VCaP (cell line): ENCODE data around the gene IER2.
"Not testable (repeated sequence)": the region's sequence is repeated elsewhere in the genome, so short reads cannot be mapped to it uniquely, and the experiment has no call there.

Experiments
- H3K27ac ChIP-seq: fragments of 450-650 bp; 2 replicates; pipeline ENCODE4 v1.5.1; 2017
- TF ChIP-seq, protein P1 (sequence below): fragments of 450-650 bp; conservative IDR thresholded peaks from 2 replicates; pipeline ENCODE4 v1.5.1; 2017; ENCODE audit warnings: mild to moderate bottlenecking, moderate library complexity

The IER2 gene

DNA sequence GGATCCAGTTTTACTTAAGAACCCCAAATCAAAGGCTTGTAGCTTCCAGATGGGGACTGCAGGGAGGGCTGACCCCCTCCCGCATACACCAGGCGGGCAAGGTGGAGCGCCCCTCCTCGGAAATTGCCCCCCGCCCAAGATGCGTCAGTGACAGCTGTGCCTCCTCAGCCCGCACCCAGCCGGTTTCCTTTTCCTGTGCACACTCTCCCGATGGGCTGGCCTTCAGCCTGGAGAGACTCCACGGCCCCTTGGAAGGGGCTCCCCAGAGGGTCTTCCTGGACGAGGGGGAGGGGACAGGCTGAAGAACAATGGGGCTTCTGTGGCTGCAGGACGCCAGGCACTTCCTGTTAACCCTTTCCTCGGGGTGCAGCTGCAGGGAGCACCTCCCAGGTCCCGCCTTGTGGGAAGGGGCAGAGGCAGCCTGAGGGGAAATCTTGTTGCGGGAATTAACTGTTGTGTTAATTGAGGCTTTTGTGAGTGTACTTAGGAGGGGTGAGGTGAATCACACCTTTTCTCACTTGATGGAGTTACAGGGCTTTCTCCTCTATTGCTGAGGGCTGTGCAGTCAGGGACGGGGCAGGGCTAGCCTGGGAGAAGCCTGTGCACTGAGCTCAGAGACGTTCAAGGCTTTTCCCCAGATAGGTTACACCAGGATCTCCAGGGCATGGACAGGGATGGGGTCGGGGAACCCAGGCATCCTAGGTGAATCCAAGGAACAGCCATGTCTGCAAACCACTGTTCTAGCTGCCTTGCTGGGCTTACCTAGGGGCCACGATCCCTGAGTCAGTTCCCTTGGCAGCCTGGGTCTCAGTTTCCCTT lies 14.3 kb downstream of the IER2 start:
- H3K27ac ChIP-seq: peak overlapping the region; percentile 76; the same call in 1 of the 2 replicates
- TF ChIP-seq, protein P1, sequence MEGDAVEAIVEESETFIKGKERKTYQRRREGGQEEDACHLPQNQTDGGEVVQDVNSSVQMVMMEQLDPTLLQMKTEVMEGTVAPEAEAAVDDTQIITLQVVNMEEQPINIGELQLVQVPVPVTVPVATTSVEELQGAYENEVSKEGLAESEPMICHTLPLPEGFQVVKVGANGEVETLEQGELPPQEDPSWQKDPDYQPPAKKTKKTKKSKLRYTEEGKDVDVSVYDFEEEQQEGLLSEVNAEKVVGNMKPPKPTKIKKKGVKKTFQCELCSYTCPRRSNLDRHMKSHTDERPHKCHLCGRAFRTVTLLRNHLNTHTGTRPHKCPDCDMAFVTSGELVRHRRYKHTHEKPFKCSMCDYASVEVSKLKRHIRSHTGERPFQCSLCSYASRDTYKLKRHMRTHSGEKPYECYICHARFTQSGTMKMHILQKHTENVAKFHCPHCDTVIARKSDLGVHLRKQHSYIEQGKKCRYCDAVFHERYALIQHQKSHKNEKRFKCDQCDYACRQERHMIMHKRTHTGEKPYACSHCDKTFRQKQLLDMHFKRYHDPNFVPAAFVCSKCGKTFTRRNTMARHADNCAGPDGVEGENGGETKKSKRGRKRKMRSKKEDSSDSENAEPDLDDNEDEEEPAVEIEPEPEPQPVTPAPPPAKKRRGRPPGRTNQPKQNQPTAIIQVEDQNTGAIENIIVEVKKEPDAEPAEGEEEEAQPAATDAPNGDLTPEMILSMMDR: no peak

DNA sequence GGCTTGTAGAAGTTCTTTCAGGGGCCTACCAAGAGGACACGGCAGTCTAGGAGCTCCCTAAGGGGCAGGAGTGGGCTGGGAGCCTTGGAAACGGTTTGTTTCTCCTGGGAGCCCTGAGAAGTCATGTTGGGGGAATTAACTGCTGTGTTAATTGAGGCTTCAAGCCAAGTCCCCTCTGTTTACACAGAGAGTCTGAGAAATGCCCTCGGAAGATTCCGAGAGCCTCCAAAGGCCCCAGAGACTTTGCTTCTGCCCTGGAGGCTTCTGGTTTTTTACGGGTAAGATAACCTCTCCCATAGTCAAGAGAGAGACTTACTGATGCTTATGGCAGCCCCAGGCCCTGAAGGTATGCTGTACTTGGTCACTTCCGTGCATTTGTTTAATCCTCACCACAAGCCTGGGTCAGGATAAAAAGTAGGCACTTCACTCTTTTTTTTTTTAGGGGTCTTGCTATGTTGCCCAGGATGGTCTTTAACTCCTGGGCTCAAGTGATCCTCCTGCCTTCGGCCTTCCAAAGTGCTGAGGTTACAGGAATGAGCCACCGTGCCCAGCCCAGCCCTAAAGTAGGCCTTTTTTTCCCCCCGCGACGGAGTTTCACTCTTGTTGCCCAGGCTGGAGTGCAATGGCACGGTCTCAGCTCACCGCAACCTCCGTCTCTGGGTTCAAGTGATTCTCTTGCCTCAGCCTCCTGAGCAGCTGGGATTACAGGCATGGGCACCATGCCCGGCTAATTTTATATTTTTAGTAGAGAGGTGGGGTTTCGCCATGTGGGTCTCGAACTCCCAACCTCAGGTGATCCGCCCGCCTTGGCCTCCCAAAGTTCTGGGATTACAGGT lies 15.2 kb downstream of the IER2 start:
- TF ChIP-seq, protein P1: no peak
- H3K27ac ChIP-seq: no peak overlapping the region

DNA sequence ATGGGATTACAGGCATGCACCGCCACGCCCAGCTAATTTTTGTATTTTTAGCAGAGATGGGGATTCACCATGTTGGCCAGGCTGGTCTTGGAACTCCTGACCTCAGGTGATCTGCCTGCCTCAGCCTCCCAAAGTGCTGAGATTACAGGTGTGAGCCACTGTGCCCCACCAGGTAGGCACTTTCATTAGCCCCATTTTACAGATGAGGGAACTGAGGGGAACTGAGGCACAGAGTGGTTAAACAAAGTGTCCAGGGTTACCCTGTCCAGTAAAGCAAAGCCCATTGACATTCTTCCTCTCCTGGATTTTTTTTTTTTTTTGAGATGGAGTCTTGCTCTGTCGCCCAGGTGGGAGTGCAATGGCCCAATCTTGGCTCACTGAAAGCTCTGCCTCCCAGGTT lies 15.9 kb downstream of the IER2 start:
- not testable (repeated sequence) for H3K27ac ChIP-seq

DNA sequence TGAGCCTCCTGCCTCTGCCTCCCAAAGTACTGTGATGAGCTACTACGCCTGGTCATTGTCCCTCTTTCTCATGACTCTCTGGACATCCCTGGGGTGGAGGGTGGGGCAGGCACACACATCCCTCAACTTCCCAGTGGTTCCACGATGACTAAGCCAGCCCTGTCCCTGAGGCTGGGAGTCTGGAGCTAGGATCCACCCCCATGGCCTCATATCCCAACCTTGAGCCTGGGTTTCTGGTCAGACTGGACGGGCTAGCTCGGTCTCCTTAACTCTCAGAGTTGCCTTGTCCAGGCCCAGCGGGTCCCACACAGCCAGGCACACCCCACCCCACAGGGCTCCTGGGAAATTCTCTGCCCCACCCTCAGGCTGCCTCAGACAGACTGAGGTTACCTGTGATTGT lies 19.6 kb downstream of the IER2 start:
- no peak overlapping the region for H3K27ac ChIP-seq
- TF ChIP-seq, protein P1: no peak

DNA sequence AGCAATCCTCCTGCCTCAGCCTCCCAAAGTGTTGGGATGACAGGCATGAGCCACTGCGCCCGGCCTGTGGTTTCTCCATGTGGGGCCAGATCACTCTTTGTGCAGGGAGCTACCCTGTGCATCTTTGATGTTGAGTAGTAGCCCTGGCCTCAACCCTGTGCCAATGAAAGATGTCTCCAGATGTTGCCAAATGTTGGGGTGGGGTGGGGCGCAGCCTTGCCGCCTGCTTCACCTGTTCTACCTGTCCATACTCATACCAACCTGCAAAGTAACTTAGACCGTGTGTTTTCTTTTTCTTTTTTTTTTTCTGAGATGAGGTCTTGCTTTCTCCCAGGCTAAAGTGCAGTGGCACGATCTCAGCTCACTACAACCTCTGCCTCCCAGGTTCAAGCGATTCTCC lies 20.9 kb downstream of the IER2 start:
- H3K27ac ChIP-seq: no peak overlapping the region
- TF ChIP-seq, protein P1: no peak

DNA sequence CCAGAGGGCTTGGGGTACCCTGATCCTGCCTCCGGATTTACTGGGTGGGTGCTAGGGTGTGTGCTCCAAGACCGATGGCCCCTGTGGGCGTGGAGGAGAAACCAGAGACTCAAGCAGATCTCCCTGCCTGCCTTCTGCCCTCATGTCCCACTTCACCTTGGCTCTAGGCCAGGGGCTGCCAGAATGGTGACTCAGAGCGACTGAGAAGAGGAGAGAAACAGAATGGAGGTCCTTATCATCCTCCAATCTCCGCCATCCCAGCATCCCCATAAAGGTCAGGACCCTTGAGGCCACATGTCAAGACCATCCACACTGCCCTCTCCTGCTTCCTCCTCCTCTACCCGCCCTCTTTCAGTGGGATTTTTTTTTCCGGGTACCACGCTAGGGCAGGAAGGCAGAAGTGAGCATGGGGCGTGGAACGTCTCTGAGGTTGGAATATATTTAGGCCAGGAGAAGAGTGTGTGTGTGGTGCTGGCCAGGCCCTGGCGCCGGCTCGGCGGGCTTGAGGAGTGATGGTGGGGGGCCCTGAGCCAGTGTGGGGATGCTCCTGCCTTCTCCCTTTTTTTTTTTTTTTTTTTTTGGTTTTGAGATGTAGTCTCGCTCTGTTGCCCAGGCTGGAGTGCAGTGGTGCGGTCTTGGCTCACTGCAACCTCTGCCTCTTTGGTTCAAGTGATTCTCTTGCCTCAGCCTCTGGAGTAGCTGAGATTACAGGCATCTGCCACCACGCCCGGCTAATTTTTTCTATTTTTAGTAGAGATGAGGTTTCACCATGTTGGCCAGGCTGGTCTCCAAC lies 22.3 kb downstream of the IER2 start:
- TF ChIP-seq, protein P1: no peak
- no peak overlapping the region for H3K27ac ChIP-seq

DNA sequence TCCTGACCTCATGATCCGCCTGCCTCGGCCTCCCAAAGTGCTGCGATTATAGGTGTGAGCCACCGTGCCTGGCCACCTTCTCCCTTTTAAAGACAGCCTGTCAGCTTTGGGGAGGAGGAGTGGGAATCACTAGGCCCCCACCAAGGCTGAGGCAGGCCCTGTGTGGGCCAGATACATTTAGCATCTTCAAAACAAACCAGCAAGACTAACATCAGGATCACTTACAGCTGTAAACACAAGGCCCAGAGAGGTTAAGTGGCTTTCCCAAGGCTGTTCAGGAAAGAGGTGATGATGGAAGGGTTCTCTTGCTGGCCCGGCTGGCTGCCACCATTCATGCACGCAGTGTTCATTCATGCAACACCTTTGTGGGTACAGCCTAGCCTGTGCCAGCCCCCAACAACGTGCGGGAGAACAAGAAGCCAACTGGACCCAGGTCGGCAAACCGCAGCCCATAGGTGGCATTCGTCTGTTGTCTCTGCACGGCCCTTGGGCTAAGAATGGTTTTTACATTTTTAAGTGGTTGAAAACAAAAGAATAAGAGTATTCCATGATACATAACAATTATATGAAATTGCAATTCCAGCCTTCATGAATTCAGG lies 23.0 kb downstream of the IER2 start:
- H3K27ac ChIP-seq: no peak overlapping the region
- TF ChIP-seq, protein P1: no peak
